Tibial nerve (tissue), 4 donors: ENCODE results near the gene ADAT2. TPM values are rescaled to one million over a fixed set of nuclear protein-coding genes. Genes with fewer than 3 reads are reported as not detected.

Experiments used
- DNase-seq, 2 donors: peaks; one replicate each; pipeline ENCODE4 v3.0.0-alpha.2; 2019; ENCODE audit warnings: low spot score in 2 of 2
- H3K27ac ChIP-seq, 4 donors: fragments of 200-600 bp; sonication (generic) in 3 of 4; one replicate each; pipeline ENCODE4 v1.5.1; 2017 to 2019; ENCODE audit warnings: mild to moderate bottlenecking in 1 of 4
- H3K27me3 ChIP-seq, 2 donors: fragments of 200-600 bp; sonication (generic) in 1 of 2; one replicate each; pipeline versions ENCODE4 v1.5.1 to v1.6.0; 2017 to 2019
- H3K36me3 ChIP-seq, 3 donors: fragments of 200-600 bp; sonication (generic); one replicate each; pipeline ENCODE4 v1.5.1; 2018 to 2019
- H3K4me1 ChIP-seq, 4 donors: fragments of 200-600 bp; sonication (generic) in 3 of 4; one replicate each; pipeline ENCODE4 v1.5.1; 2017 to 2019
- H3K4me3 ChIP-seq, 4 donors: fragments of 200-600 bp; sonication (generic) in 3 of 4; one replicate each; pipeline ENCODE4 v1.5.1; 2017 to 2019; ENCODE audit warnings: mild to moderate bottlenecking in 1 of 4, moderate library complexity in 1 of 4
- H3K9me3 ChIP-seq, 4 donors: fragments of 200-600 bp; sonication (generic) in 3 of 4; one replicate each; pipeline ENCODE4 v1.5.1; 2017 to 2019
- EP300 ChIP-seq, 2 donors: sonication (generic); formaldehyde crosslinking; IDR thresholded peaks; one replicate each; pipeline ENCODE4 v1.6.1; 2017; ENCODE audit warnings: antibody characterized with exemption in 2 of 2, mild to moderate bottlenecking in 1 of 2
- POLR2A ChIP-seq, 2 donors: fragments of 450-650 bp; IDR thresholded peaks; one replicate each; pipeline ENCODE4 v1.6.1; 2017; ENCODE audit warnings: antibody characterized with exemption in 2 of 2, mild to moderate bottlenecking in 2 of 2, moderate library complexity in 2 of 2
- WGBS, 2 donors: methylation state at CpG; one replicate each; pipeline ENCODE4 v1.1.5; 2018; 5-methylcytosine and 5-hydroxymethylcytosine counted together
- total RNA-seq, 4 donors: library from RNA; depleted of rRNA; stranded (reverse); fragments of >200 nt; gene quantifications; one replicate each; pipeline ENCODE4 v1.1.0, GENCODE V29; 2016
- TF ChIP-seq, protein P1 (sequence below), 5 experiments: fragments of 200-600 bp in 3 of 5; fragments of 450-650 bp in 2 of 5; sonication (generic) in 3 of 5; IDR thresholded peaks; one replicate each; pipeline ENCODE4 v1.5.1; 2016 to 2019; ENCODE audit warnings: antibody characterized with exemption in 5 of 5, mild to moderate bottlenecking in 3 of 5, moderate library complexity in 2 of 5

The ADAT2 gene
- 10 to 100 TPM in 1 of 4 donors, 1 to 10 TPM in 3; 4.1 to 12.0 (median 6.9) TPM for total RNA-seq

DNA sequence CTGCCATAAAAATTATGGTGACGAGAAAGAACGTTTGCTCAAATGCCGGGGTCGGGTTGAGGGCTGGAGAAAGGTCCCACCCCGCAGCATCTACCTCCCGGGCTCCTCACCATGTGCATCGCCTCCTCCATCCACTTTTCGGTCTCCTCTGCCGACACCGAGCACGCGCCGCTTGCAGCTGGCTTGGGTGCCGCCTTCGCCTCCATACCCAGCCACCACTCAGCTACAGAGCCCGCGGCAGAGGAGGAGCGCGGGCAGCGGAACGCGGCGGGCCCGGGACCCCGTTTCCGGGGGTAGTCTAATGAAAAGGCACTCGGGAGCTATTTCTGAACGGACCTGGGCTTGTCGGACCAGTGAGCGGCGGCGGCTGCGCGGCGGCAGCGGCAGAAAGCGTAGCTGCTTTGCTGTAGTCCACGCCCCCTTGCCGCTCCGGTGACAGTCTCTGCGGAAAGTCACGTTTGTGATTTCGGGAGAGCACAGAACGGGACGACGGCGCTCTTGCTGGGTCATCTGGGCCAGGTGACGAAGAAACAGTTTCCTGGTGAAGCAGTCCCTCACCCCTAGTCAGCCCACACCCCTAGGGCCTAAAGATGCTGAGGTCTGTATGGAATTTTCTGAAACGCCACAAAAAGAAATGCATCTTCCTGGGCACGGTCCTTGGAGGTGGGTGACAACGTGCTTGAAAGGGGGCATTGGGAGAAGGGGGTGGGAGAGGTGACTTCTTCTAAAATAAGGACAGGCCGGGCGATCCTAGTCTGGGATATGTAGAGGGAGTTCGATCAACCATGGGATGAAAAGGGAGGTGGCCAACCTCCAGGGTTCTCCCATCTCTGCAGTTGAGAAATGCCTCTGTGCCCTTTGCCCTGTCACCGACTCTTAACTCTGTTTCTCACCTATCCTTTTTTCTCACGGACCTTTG, at the start of gene ADAT2, which contains the start of gene PEX3:
Gene ADAT2, minus strand, starts transcription at position 243 of the 919 bp plus-strand sequence. Its CDS starts 37 bp downstream, at position 206.
Gene PEX3, plus strand, starts transcription at position 353 of the 919 bp plus-strand sequence. Its CDS starts 238 bp downstream, at position 591.
- DNase-seq: peak; percentile 69 to 76
- Histone ChIP-seq H3K27ac (peak within 1 kb of the TSS; percentile 64 to 89 (median 77)), H3K4me1 (peaks cover 0 to 40% (median 17%) of the 10 kb centered on the region in 4 donors), H3K27me3 (no peaks in the 10 kb centered on the region), H3K4me3 (peak within 1 kb of the TSS; percentile 62 to 81 (median 72)), H3K9me3 (no peaks in the 10 kb centered on the region), H3K36me3 (no peaks in the 10 kb centered on the region)
- TF ChIP-seq POLR2A (IDR thresholded peaks at IDR 0.05): peak; percentile 34 to 60
- TF ChIP-seq EP300 (IDR thresholded peaks at IDR 0.05): peak; percentile 71 to 95
- TF ChIP-seq, protein P1, sequence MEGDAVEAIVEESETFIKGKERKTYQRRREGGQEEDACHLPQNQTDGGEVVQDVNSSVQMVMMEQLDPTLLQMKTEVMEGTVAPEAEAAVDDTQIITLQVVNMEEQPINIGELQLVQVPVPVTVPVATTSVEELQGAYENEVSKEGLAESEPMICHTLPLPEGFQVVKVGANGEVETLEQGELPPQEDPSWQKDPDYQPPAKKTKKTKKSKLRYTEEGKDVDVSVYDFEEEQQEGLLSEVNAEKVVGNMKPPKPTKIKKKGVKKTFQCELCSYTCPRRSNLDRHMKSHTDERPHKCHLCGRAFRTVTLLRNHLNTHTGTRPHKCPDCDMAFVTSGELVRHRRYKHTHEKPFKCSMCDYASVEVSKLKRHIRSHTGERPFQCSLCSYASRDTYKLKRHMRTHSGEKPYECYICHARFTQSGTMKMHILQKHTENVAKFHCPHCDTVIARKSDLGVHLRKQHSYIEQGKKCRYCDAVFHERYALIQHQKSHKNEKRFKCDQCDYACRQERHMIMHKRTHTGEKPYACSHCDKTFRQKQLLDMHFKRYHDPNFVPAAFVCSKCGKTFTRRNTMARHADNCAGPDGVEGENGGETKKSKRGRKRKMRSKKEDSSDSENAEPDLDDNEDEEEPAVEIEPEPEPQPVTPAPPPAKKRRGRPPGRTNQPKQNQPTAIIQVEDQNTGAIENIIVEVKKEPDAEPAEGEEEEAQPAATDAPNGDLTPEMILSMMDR (IDR thresholded peaks at IDR 0.05): peak in 1 of 5 experiments; percentile 34
- WGBS, 2 donors: 0 to 1% methylated on average over 25 to 40 of the region's 56 CpGs

DNA sequence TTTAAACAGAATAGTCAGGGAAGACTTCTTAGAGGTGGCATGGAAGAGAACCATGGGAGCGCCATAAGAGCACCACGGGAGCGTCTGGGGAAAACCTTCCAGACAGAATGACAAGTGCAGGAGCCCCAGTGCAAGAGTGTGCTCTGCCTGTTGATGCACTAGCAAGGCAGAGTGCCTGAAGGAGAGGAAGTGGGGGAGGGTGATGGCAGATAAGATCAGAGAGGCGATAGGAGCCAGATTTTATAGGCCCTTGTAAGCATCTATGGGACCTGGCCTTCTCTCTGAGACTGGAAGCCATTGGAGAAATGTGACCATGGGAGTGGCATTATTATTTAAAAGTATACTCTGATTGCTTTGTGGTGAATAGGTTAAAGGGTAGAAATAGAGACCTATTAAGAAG, 47.9 kb upstream of the ADAT2 start:
- DNase-seq: no peak
- TF ChIP-seq, protein P1 (IDR thresholded peaks at IDR 0.05): no peak
- TF ChIP-seq POLR2A (IDR thresholded peaks at IDR 0.05) (no peak), EP300 (IDR thresholded peaks at IDR 0.05) (no peak)
- H3K4me3 ChIP-seq: no peak overlapping the region
- WGBS, 2 donors: 74 to 85% methylated on average over 4 of the region's 4 CpGs
- H3K4me1 ChIP-seq: no peaks in the 10 kb centered on the region
- no peaks in the 10 kb centered on the region for H3K9me3 ChIP-seq
- H3K27ac ChIP-seq: no peak overlapping the region
- H3K36me3 ChIP-seq: peaks cover 0 to 86% (median 0%) of the 10 kb centered on the region in 3 donors
- H3K27me3 ChIP-seq: no peaks in the 10 kb centered on the region

DNA sequence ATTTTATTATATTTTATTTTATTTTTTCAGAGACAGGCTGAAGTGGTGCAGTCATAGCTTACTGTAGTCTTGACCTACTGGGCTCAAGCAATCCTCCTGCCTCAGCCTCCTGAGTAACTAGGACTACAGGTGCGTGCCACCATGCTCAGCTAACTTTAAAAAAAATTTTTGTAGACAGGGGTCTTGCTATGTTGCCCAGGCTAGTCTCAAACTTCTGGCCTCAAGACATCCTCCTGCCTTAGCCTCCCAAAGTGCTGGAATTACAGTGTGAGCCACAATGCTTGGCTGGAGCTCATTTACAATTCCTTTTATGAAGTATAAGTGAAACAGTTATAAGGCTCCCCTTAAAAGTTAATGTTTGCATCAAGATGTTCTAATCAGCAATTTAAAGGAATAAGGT, 46.5 kb upstream of the ADAT2 start:
- no peaks in the 10 kb centered on the region for H3K27me3 ChIP-seq
- 95 to 100% methylated on average over 1 of the region's 1 CpG for WGBS, 2 donors
- H3K4me3 ChIP-seq: no peak overlapping the region
- H3K36me3 ChIP-seq: peaks cover 0 to 87% (median 0%) of the 10 kb centered on the region in 3 donors
- no peak overlapping the region for H3K27ac ChIP-seq
- no peak for DNase-seq
- no peaks in the 10 kb centered on the region for H3K9me3 ChIP-seq
- TF ChIP-seq POLR2A (IDR thresholded peaks at IDR 0.05) (no peak), EP300 (IDR thresholded peaks at IDR 0.05) (no peak)
- TF ChIP-seq, protein P1 (IDR thresholded peaks at IDR 0.05): no peak
- no peaks in the 10 kb centered on the region for H3K4me1 ChIP-seq

DNA sequence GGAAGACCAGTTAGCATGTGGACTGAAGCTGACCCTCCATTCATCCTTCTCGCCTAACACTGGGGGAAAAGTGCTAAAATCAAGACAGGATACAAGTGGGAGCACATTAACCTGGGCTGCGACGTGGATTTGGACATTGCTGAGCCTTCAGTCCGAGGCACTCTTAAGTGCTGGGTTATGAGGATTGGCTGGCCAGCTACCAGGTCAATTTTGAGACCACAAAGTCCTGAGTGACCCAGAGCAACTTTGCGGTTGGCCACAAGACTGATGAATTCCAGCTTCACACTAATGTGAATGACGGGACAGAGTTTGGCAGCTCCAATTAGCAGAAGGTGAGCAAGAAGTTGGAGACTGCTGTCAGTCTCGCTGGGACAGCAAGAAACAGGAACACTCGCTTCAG, 40.3 kb upstream of the ADAT2 start:
- no peaks in the 10 kb centered on the region for H3K9me3 ChIP-seq
- no peak for DNase-seq
- peaks cover 0 to 29% (median 0%) of the 10 kb centered on the region in 3 donors for H3K36me3 ChIP-seq
- no peak overlapping the region for H3K27ac ChIP-seq
- no peaks in the 10 kb centered on the region for H3K27me3 ChIP-seq
- H3K4me3 ChIP-seq: no peak overlapping the region
- 86 to 91% methylated on average over 8 of the region's 8 CpGs for WGBS, 2 donors
- TF ChIP-seq, protein P1 (IDR thresholded peaks at IDR 0.05): no peak
- no peak for TF ChIP-seq EP300 (IDR thresholded peaks at IDR 0.05)
- TF ChIP-seq POLR2A (IDR thresholded peaks at IDR 0.05): no peak
- H3K4me1 ChIP-seq: no peaks in the 10 kb centered on the region

DNA sequence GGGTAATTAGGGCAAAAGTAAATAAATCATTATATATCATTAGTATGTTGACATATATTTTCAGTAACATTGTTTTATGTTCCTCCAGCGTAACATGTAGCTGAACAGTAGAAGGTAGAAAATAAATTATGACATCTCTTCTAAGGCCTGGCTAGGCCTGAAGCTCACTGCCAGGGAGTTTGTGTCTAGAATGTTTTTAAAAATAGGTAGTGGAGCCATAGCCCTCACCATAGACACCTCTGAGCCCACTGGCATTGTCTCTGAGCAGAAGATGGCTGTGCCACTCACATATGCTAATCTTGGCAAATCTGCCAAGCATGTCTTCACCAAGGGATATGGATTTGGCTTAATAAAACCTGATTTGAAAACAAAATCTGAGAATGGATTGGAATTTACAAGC, 39.7 kb upstream of the ADAT2 start:
- no peak overlapping the region for H3K27ac ChIP-seq
- no peak for TF ChIP-seq EP300 (IDR thresholded peaks at IDR 0.05)
- TF ChIP-seq, protein P1 (IDR thresholded peaks at IDR 0.05): no peak

More for the DNA sequence above, 39.7 kb upstream of the ADAT2 start:
- Histone ChIP-seq H3K9me3 (no peaks in the 10 kb centered on the region), H3K4me3 (no peak overlapping the region), H3K4me1 (no peaks in the 10 kb centered on the region), H3K36me3 (peaks cover 0 to 24% (median 0%) of the 10 kb centered on the region in 3 donors), H3K27me3 (no peaks in the 10 kb centered on the region)
- no peak for DNase-seq
- 98 to 100% methylated on average over 1 of the region's 1 CpG for WGBS, 2 donors
